22Rv1 (cell line): ENCODE data around the gene CCDC183.

ENCODE experiments used
- ZFX ChIP-seq: fragments of 450-650 bp; IDR thresholded peaks from 2 replicates; pipeline ENCODE4 v1.6.1; 2017; ENCODE audit warnings: antibody characterized with exemption, borderline replicate concordance
- TF ChIP-seq, protein P1 (sequence below): fragments of 450-650 bp; IDR thresholded peaks from 2 replicates; pipeline ENCODE4 v1.5.1; 2017; ENCODE audit warnings: mild to moderate bottlenecking

- TF ChIP-seq, protein P1, sequence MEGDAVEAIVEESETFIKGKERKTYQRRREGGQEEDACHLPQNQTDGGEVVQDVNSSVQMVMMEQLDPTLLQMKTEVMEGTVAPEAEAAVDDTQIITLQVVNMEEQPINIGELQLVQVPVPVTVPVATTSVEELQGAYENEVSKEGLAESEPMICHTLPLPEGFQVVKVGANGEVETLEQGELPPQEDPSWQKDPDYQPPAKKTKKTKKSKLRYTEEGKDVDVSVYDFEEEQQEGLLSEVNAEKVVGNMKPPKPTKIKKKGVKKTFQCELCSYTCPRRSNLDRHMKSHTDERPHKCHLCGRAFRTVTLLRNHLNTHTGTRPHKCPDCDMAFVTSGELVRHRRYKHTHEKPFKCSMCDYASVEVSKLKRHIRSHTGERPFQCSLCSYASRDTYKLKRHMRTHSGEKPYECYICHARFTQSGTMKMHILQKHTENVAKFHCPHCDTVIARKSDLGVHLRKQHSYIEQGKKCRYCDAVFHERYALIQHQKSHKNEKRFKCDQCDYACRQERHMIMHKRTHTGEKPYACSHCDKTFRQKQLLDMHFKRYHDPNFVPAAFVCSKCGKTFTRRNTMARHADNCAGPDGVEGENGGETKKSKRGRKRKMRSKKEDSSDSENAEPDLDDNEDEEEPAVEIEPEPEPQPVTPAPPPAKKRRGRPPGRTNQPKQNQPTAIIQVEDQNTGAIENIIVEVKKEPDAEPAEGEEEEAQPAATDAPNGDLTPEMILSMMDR, result no peak
- no peak for TF ChIP-seq ZFX
Measured at GRCh38 chr9:136799854-136800657, 3.9 kb downstream of the CCDC183 start.
